Pulmonary artery endothelial cell (primary cell): ENCODE results near the gene SLC22A15. TPM values are rescaled to one million over a fixed set of nuclear protein-coding genes. Genes with fewer than 3 reads are reported as not detected.
"Not testable (repeated sequence)": the region's sequence is repeated elsewhere in the genome, so short reads cannot be mapped to it uniquely, and the experiment has no call there.

Source experiments
- DNase-seq: peaks from one replicate; pipeline ENCODE4 v3.0.0-alpha.2; 2011; ENCODE audit warnings: low read depth, low spot score
- total RNA-seq: library from RNA; depleted of rRNA; stranded (reverse); fragments of >200 nt; gene quantifications from 2 replicates; pipeline ENCODE4 v1.2.3, GENCODE V29; 2014

SLC22A15 gene
- total RNA-seq, result 0.04 TPM in 1 of 2 replicates, not detected in the other

GRCh38 chr1:115976062-115976920 lies at the start of gene SLC22A15:
SLC22A15 (plus strand) TSS chr1:115976513; CDS start chr1:115976628, 115 bp downstream.
- no peak for DNase-seq

- no peak for DNase-seq
These were observed 48.3 kb upstream of the SLC22A15 start for GRCh38 chr1:115927971-115928370.

- no peak for DNase-seq
These were observed 46.4 kb upstream of the SLC22A15 start for GRCh38 chr1:115929881-115930280.

DNA sequence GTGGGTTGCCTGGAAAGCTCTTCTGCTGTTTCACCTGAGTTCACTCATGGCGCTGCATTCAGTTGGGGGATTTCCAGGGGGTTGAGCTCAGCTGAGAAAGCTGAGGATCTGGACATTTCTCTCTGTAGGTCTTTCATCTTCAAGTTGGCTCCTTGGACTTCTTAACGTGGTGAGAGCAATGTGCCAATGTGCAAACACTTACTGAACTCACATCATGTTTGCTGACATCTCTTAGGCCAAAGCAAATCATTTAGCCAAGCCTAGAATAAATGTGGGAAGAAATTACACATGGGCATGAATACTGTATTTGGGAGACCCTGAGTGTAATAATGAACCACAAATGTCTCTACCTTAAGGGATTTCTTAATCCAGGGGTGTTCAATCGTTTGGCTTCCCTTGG lies 42.7 kb upstream of the SLC22A15 start:
- no peak for DNase-seq

DNA sequence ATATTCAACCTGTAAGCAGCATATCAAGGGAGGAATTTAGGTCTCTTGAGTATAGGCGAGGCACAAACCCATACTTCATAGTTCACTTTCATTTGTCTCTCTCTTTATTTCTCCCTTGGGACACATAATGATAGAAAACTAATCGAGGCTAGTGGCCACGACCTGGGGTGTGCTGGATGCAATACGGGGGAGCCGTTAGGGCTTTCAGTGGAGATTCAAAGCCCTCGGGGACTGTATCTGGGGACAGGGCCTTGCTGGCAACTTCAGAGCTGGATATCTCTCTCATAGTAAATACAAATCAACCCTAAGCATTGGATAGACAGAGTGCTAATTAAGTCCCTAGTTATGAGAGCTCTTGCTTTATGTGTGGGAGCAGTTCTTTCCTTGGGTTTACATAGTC lies 36.9 kb upstream of the SLC22A15 start:
- no peak for DNase-seq

- DNase-seq, result no peak
These were observed 30.2 kb upstream of the SLC22A15 start for GRCh38 chr1:115946116-115946515.

DNA sequence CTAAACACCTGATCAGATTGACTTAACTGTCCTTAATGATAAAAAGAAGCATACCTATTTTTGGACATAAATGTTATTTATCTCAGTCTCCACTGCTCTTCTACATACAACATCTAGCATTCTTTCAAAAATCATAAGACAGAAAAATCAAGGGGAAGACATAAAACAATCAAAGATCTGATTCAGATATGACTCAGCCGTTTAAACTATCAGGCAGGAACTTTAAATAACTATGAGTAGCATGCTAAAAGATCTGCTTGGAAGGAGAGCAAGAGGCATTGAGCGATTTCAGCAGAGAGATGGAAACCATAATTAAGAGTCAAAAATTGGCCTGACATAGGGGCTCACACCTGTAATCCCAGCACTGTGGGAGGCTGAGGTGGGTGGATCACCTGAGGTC lies 27.2 kb upstream of the SLC22A15 start:
- no peak for DNase-seq

- DNase-seq, result no peak
These were observed 24.8 kb upstream of the SLC22A15 start for GRCh38 chr1:115951560-115951959.

GRCh38 chr1:115952547-115952946 lies 23.8 kb upstream of the SLC22A15 start:
- no peak for DNase-seq

DNA sequence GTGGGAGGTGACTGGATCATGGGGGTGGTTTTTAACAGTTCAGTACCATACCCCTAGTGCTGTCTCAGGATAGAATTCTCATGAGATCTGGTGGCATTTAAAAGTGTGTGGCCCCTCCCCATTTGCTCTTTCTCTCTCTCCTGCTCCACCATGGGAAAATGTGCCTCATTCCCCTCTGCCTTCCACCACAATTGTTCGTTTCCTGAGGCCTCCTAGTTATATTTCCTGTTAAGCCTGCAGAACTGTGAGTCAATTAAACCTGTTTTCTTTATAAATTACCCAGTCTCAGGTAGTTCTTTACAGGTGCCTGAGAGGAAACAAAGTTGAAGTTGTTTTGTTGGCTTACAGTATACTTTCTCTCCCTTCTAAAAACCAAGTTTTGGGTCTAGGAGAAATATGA lies 23.1 kb upstream of the SLC22A15 start:
- DNase-seq, result no peak

DNA sequence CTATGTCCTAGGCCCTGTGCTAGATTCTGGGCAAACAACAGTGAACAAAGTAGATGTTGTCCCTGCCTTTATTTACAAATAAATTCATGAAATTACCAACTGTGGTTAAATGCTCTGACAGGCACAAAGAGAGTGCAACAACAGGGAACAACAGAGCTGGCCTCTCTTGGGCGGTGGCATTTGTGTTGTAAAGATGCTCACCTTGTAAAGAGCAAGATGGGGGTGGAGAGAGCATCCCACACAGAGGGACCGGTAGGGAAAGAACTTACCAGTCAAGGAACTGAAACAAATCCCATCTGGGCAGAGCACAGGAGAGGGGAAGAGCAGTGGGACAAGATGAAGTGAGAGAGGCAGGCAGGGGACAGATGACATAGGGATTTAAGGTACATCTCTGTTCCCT lies 21.6 kb upstream of the SLC22A15 start:
- no peak for DNase-seq

DNA sequence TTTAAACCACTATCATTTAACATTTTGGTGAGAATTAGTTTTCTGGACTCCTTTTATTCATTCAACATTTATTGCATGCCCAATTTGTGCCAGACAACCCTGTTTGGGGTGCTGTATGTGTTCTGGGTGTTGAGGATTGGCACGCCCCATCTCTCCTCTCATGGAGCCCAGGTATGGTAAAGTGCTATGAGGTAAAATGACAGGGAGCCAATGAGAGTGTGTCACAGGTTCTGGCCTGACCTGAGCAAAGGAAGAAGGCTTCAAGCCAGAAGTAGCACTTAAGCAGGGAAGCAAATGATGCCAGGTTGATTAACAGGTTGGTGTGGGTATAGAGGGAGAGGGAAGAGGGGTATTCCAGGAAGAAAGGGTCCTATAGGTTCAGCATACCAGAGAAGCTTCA lies 21.1 kb upstream of the SLC22A15 start:
- DNase-seq, result no peak

DNA sequence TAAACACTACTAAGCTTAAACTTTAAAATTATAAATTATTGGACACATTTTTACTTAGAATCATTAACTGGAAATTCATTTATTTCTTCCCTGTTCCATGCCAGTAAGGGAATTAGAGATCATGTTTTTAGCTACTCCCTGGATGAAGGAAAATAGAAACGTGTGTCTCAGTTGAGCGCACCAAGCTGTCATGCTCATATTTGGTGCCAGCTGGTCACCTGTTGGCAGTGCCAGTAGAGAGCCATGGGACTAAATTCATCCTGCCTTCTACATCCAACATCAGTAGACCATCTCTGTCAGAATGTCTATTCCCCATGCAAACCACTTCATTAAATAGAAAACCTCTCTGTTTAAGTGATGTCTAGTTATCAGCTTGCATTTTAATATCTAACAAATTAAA lies 17.4 kb upstream of the SLC22A15 start:
- no peak for DNase-seq

DNA sequence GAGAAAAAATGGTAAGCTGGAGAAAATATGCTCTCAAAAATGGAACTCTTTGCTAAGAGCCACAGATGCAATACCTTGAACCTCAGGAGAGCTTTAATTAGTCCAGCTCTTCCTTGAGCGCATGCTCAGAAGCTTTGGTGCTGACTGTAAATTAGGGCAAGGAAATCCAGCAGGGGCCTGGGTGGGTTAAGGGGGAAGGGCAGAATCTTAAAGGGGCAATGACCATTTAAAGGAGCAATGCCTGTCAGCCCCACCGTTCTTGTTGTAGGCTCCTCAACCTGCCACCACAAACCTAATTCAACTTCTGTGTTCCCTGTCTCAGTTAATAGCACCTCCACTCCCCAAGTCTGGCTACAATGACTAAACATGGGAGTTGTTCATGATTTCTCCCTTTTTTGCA lies 6.8 kb upstream of the SLC22A15 start:
- DNase-seq, result no peak

GRCh38 chr1:115971778-115972177 lies 4.5 kb upstream of the SLC22A15 start:
- not testable (repeated sequence) for DNase-seq

GRCh38 chr1:115973154-115973553 lies 3.2 kb upstream of the SLC22A15 start:
- no peak for DNase-seq

- DNase-seq, result no peak
These were observed 698 bp upstream of the SLC22A15 start for GRCh38 chr1:115975569-115976061.

DNA sequence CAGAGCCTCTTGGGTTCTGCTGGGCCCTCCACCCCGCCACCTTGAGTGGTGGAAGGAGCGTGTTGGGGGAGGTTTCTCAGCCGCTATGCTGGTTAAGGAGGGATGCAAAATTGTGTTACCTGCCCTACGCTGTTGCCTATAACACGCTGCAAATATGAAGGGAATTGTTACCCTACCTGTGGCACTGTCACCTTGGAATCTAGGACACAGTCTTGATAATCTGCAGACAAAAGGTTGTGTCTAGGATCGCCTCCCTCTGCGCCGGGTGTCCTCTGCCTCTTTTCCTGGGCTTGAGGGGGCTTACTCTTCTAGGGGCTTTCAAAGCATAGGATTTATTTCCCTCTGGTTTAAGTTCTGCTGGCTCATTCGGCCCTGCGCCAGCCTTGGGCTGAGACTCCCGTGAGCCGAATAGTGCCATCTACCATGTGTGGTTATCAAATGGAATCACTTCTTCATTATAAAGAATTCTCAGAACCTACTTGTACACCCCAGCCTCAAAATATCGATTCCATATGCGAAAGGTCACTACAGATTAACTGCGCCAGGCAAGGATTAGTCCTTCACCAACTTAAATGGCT lies 697 bp downstream of the SLC22A15 start:
- DNase-seq, result no peak

DNA sequence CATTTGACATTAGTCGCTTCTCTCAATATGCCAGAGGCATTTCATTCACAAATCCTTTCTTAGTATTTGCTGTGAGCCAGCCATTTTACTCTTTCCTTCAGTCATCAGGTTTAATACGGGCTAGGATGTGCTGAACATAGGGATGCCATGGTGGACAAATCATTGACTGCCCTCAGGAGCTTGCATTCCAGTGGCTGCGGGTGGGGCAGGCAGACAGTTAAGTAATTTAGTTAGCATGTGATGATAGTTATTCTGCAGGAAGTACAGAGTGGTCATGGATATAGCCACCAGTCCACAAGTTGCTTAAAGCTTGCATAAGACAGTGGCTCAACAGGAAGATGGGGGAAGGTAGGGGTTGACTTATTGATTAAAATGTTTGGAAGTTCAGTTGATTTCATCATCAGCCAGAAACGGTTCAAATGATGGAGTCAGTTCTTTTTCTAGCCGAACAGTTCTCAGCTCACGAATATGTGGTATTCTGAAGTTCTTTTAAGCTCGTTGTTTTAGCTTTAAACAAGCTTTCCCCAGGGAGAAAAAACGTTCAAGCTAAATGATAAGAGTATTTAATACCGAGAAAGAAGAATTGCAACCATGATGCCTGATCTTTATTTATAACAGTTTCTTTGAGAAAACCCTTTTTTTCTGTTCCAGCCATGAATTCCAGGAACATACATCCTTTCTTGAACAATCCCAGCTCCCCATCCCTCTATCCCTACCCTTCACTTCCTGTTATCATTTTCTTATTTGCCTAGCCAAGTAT lies 1.4 kb downstream of the SLC22A15 start:
- no peak for DNase-seq

DNA sequence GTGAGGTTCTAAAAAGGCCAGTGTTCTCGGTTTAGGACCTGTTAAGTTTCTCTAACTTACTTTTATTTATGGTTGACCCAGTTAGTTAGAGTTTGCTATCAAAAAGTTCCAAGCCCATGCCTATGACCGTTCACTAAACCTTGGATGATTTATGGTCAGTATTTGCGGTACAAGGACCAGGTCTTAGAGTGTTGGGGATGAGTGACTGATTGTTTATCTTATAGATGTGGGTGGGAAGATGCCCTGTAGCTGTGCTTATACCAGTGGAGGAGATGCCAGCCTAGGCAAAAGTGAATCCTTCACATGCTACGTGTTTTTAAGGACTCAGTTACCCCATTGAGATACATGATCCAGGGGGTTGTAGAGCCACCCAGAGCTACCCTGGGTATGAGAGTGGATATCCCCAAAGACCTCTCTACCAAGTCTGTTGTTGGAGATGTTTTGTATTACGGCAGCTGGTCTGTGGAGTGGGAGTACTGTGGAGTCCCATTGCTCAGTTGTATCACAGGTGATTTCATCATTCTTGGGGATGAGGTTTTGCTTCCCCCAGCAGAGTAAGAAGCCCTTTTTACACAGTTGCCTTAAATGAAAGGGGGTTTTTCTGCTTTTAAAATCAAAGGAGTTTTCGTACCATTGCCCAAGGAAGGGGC lies 2.1 kb downstream of the SLC22A15 start:
- no peak for DNase-seq

DNA sequence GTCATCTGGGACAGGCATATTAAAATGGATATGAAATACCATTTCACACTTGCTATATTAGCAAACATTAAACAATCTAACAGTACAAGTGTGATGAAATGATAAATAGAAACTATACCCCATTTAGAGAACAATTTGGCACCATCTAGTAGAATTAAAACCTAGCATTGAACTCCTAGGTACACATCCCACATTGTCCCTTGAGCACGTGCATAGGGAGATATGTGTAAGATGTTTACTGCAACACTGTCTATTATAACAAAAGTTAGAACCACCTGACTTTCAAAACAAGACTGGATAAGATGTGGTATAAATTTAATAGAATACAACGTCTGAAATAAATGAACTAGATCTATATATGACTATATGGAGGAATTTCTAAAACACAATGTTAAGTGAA lies 3.8 kb downstream of the SLC22A15 start:
- DNase-seq, result no peak
